Measurements from ENCODE around the gene COL4A1.

The COL4A1 gene

DNA sequence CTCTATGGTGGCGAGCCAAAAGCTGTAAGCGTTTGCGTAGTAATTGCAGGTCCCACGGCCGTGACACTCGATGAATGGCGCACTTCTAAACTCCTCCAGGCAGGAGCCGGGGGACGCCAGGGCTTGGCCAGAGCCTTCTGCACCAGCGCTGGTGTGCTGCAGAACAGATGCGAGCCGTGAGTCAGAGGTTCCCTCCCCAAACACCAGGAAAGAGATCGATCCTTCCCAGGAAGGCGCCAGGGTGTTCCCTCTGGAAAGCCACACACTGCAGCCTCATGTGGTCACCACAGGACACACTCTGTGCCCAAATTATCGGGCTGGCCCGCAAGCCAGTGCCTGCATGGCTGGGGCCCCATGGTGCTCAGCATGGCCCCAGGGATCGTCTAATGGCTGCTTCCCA, 154.6 kb downstream of the COL4A1 start:
- Histone ChIP-seq H3K27me3 (replicated peaks; ENCODE audit: insufficient read depth, low read length) (no peaks in the 10 kb centered on the region), H3K9me2 (replicated peaks; ENCODE audit: insufficient read depth, low read length) (no peaks in the 10 kb centered on the region), H3K4me1 (ENCODE audit: low read length) (0 out of 2 replicates have a peak, but pooled peaks cover 3% of the 10 kb centered on the region), H3K9ac (ENCODE audit: low read length) (no peak overlapping the region), H3K4me2 (ENCODE audit: low read depth, low read length) (no peak overlapping the region), H3K27ac (ENCODE audit: low read length) (no peak overlapping the region), H2AFZ (ENCODE audit: low read length) (no peak overlapping the region), H3K9me3 (replicated peaks; ENCODE audit: insufficient read depth, low read length) (no peaks in the 10 kb centered on the region), H3K36me3 (replicated peaks; ENCODE audit: insufficient read depth, low read length) (no peaks in the 10 kb centered on the region), H3K4me3 (ENCODE audit: low read length) (no peak overlapping the region), H4K20me1 (ENCODE audit: insufficient read depth, low read length) (no peaks in the 10 kb centered on the region), H3F3A (ENCODE audit: insufficient read depth, low read length) (no peaks in the 10 kb centered on the region), H3K79me2 (ENCODE audit: low read length) (no peaks in the 10 kb centered on the region)
- TF ChIP-seq, protein P1, sequence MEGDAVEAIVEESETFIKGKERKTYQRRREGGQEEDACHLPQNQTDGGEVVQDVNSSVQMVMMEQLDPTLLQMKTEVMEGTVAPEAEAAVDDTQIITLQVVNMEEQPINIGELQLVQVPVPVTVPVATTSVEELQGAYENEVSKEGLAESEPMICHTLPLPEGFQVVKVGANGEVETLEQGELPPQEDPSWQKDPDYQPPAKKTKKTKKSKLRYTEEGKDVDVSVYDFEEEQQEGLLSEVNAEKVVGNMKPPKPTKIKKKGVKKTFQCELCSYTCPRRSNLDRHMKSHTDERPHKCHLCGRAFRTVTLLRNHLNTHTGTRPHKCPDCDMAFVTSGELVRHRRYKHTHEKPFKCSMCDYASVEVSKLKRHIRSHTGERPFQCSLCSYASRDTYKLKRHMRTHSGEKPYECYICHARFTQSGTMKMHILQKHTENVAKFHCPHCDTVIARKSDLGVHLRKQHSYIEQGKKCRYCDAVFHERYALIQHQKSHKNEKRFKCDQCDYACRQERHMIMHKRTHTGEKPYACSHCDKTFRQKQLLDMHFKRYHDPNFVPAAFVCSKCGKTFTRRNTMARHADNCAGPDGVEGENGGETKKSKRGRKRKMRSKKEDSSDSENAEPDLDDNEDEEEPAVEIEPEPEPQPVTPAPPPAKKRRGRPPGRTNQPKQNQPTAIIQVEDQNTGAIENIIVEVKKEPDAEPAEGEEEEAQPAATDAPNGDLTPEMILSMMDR (IDR thresholded peaks at IDR 0.05; ENCODE audit: low read length): no peak
- TF ChIP-seq EZH2 (optimal IDR thresholded peaks at IDR 0.05; ENCODE audit: low read depth, low read length) (no peak), EZH2phosphoT487 (IDR thresholded peaks at IDR 0.05; ENCODE audit: low read length) (no peak)
- no peak for DNase-seq

DNA sequence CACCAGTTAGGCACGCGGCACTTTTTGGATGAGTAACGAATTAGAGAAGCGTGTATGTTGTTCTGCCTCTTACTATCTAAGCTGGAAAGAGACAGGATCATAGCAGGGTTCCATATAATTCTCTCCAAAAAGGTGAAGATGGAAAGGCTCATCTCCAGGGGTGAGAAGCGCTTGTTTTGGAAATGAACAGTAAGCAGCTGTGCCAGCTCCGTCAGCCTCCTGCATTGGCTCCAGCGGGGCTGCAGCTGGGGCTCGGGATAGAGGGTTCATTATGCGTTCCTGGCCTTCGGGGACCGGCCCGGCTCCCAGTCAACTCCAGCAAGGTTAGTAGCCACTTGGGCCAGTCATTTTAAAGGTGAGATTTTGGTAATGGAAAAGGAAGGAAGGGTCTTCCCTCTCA, 155.5 kb downstream of the COL4A1 start:
- H3K4me2 ChIP-seq (ENCODE audit: low read depth, low read length): no peak overlapping the region
- no peak overlapping the region for H3K9ac ChIP-seq (ENCODE audit: low read length)
- H3K9me2 ChIP-seq (replicated peaks; ENCODE audit: insufficient read depth, low read length): no peaks in the 10 kb centered on the region
- no peak overlapping the region for H2AFZ ChIP-seq (ENCODE audit: low read length)
- no peaks in the 10 kb centered on the region for H3K4me1 ChIP-seq (ENCODE audit: low read length)
- no peaks in the 10 kb centered on the region for H3F3A ChIP-seq (ENCODE audit: insufficient read depth, low read length)
- no peaks in the 10 kb centered on the region for H4K20me1 ChIP-seq (ENCODE audit: insufficient read depth, low read length)
- H3K9me3 ChIP-seq (replicated peaks; ENCODE audit: insufficient read depth, low read length): no peaks in the 10 kb centered on the region
- no peaks in the 10 kb centered on the region for H3K27me3 ChIP-seq (replicated peaks; ENCODE audit: insufficient read depth, low read length)
- H3K27ac ChIP-seq (ENCODE audit: low read length): no peak overlapping the region
- H3K4me3 ChIP-seq (ENCODE audit: low read length): no peak overlapping the region
- TF ChIP-seq EZH2 (optimal IDR thresholded peaks at IDR 0.05; ENCODE audit: low read depth, low read length) (no peak), EZH2phosphoT487 (IDR thresholded peaks at IDR 0.05; ENCODE audit: low read length) (no peak)
- TF ChIP-seq, protein P1 (IDR thresholded peaks at IDR 0.05; ENCODE audit: low read length): no peak
- no peaks in the 10 kb centered on the region for H3K79me2 ChIP-seq (ENCODE audit: low read length)
- no peaks in the 10 kb centered on the region for H3K36me3 ChIP-seq (replicated peaks; ENCODE audit: insufficient read depth, low read length)
- no peak for DNase-seq

DNA sequence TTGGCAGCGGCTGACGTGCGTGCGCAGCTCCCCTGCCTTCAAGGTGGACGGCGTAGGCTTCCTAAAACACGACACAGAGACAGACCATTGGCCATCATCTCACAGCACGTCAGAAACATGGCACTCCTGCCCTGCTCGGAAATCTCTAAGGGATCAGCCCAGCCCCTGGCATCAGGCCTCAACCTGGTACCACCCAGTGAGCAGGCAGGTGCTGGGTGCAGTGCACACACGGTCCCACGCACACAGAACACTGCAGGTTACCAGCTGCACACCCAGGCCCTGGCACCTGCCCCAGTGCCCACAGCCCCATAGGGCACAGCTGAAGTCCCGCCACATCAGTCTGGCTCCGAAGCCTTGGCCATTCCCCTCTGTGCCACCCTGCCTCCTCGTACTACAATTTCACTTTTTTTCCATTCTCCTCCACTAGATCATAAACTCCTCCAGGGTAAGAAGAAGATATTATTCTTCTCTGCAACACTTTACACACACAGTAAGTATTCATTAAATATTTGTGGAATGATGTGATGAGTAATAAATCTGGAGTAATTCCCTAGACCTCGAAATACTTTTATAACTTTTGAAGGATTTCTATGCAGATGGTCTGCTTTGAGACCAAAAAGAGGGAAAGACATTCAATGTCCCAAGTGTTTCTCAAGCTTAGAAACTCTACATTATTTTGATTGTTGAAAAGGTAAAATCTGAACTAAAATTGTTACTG, 156.4 kb downstream of the COL4A1 start:
- no peaks in the 10 kb centered on the region for H4K20me1 ChIP-seq (ENCODE audit: insufficient read depth, low read length)
- H3K4me1 ChIP-seq (ENCODE audit: low read length): no peaks in the 10 kb centered on the region
- H3K79me2 ChIP-seq (ENCODE audit: low read length): no peaks in the 10 kb centered on the region
- no peak overlapping the region for H3K27ac ChIP-seq (ENCODE audit: low read length)
- no peaks in the 10 kb centered on the region for H3K36me3 ChIP-seq (replicated peaks; ENCODE audit: insufficient read depth, low read length)
- no peak overlapping the region for H3K4me3 ChIP-seq (ENCODE audit: low read length)
- DNase-seq: no peak
- TF ChIP-seq, protein P1 (IDR thresholded peaks at IDR 0.05; ENCODE audit: low read length): no peak
- TF ChIP-seq EZH2phosphoT487 (IDR thresholded peaks at IDR 0.05; ENCODE audit: low read length): no peak
- no peak for TF ChIP-seq EZH2 (optimal IDR thresholded peaks at IDR 0.05; ENCODE audit: low read depth, low read length)
- H2AFZ ChIP-seq (ENCODE audit: low read length): no peak overlapping the region
- no peaks in the 10 kb centered on the region for H3F3A ChIP-seq (ENCODE audit: insufficient read depth, low read length)
- H3K4me2 ChIP-seq (ENCODE audit: low read depth, low read length): no peak overlapping the region
- no peaks in the 10 kb centered on the region for H3K27me3 ChIP-seq (replicated peaks; ENCODE audit: insufficient read depth, low read length)
- H3K9me3 ChIP-seq (replicated peaks; ENCODE audit: insufficient read depth, low read length): no peaks in the 10 kb centered on the region
- no peak overlapping the region for H3K9ac ChIP-seq (ENCODE audit: low read length)
- no peaks in the 10 kb centered on the region for H3K9me2 ChIP-seq (replicated peaks; ENCODE audit: insufficient read depth, low read length)

Data from MM.1S (cell line).